ENCODE measurements around the gene DCANP1. TPM values are rescaled to one million over a fixed set of nuclear protein-coding genes. Genes with fewer than 3 reads are reported as not detected.

The DCANP1 gene
- total and polyA plus RNA-seq, 5 donors, result not detected

- H3K27ac ChIP-seq (ENCODE audit: low read length), result no peak overlapping the region
- peak; percentile 16 to 31 for ATAC-seq
- no peaks in the 10 kb centered on the region for H3K27me3 ChIP-seq (ENCODE audit: control insufficient read depth, insufficient read depth)
- DNase-seq, result peak in 1 of 3 donors; percentile 21
- H3K4me1 ChIP-seq (ENCODE audit: control insufficient read depth, insufficient read depth, low read length), result peaks cover 6% of the 10 kb centered on the region
- peak overlapping the region; percentile 38 for H3K4me3 ChIP-seq (ENCODE audit: low read length)
- no peaks in the 10 kb centered on the region for H3K9me3 ChIP-seq (ENCODE audit: control insufficient read depth, low read length)
- 2% methylated on average over 44 of the region's 44 CpGs for WGBS
- intact Hi-C loops (cut with DNase I), result no loop called here
Measured at GRCh38 chr5:135488727-135489465, 41.7 kb upstream of the DCANP1 start.

GRCh38 chr5:135487839-135488514 lies 40.8 kb upstream of the DCANP1 start:
- no peak for DNase-seq
- H3K27me3 ChIP-seq (ENCODE audit: control insufficient read depth, insufficient read depth), result no peaks in the 10 kb centered on the region

GRCh38 chr5:135487037-135487395 lies 39.9 kb upstream of the DCANP1 start:
- DNase-seq, result no peak
- no peak overlapping the region for H3K27ac ChIP-seq (ENCODE audit: low read length)
- no peaks in the 10 kb centered on the region for H3K9me3 ChIP-seq (ENCODE audit: control insufficient read depth, low read length)
- H3K4me1 ChIP-seq (ENCODE audit: control insufficient read depth, insufficient read depth, low read length), result peaks cover 6% of the 10 kb centered on the region
- no peak for ATAC-seq
- intact Hi-C loops (cut with DNase I), result no loop called here
- no peaks in the 10 kb centered on the region for H3K27me3 ChIP-seq (ENCODE audit: control insufficient read depth, insufficient read depth)
- H3K4me3 ChIP-seq (ENCODE audit: low read length), result no peak overlapping the region
- WGBS, result 64% methylated on average over 1 of the region's 1 CpG

More at GRCh38 chr5:135487839-135488514, 40.8 kb upstream of the DCANP1 start:
- Histone ChIP-seq H3K4me3 (ENCODE audit: low read length) (no peak overlapping the region), H3K27ac (ENCODE audit: low read length) (no peak overlapping the region), H3K4me1 (ENCODE audit: control insufficient read depth, insufficient read depth, low read length) (peaks cover 6% of the 10 kb centered on the region), H3K9me3 (ENCODE audit: control insufficient read depth, low read length) (no peaks in the 10 kb centered on the region)
- 25% methylated on average over 11 of the region's 11 CpGs for WGBS
- intact Hi-C loops (cut with DNase I), result no loop called here
- no peak for ATAC-seq

- intact Hi-C loops (cut with DNase I), result no loop called here
Measured at GRCh38 chr5:135486131-135487036, 39.2 kb upstream of the DCANP1 start.

GRCh38 chr5:135484674-135485086 lies 37.5 kb upstream of the DCANP1 start:
- WGBS, result 69% methylated on average over 5 of the region's 5 CpGs
- ATAC-seq (no peak), DNase-seq (no peak)
- no peaks in the 10 kb centered on the region for H3K9me3 ChIP-seq (ENCODE audit: control insufficient read depth, low read length)
- H3K4me3 ChIP-seq (ENCODE audit: low read length), result no peak overlapping the region
- no peak overlapping the region for H3K27ac ChIP-seq (ENCODE audit: low read length)
- intact Hi-C loops (cut with DNase I), result no loop called here
- no peaks in the 10 kb centered on the region for H3K27me3 ChIP-seq (ENCODE audit: control insufficient read depth, insufficient read depth)
- peaks cover 3% of the 10 kb centered on the region for H3K4me1 ChIP-seq (ENCODE audit: control insufficient read depth, insufficient read depth, low read length)

More at GRCh38 chr5:135486131-135487036, 39.2 kb upstream of the DCANP1 start:
- ATAC-seq (no peak), DNase-seq (no peak)
- peaks cover 6% of the 10 kb centered on the region for H3K4me1 ChIP-seq (ENCODE audit: control insufficient read depth, insufficient read depth, low read length)
- H3K27me3 ChIP-seq (ENCODE audit: control insufficient read depth, insufficient read depth), result no peaks in the 10 kb centered on the region
- no peak overlapping the region for H3K27ac ChIP-seq (ENCODE audit: low read length)
- no peaks in the 10 kb centered on the region for H3K9me3 ChIP-seq (ENCODE audit: control insufficient read depth, low read length)
- no peak overlapping the region for H3K4me3 ChIP-seq (ENCODE audit: low read length)
- 61% methylated on average over 13 of the region's 13 CpGs for WGBS

- WGBS, result 86% methylated on average over 1 of the region's 1 CpG
- ATAC-seq (no peak), DNase-seq (no peak)
- no peak overlapping the region for H3K27ac ChIP-seq (ENCODE audit: low read length)
- no peaks in the 10 kb centered on the region for H3K27me3 ChIP-seq (ENCODE audit: control insufficient read depth, insufficient read depth)
- intact Hi-C loops (cut with DNase I), result no loop called here
- no peak overlapping the region for H3K4me3 ChIP-seq (ENCODE audit: low read length)
- H3K9me3 ChIP-seq (ENCODE audit: control insufficient read depth, low read length), result no peaks in the 10 kb centered on the region
- H3K4me1 ChIP-seq (ENCODE audit: control insufficient read depth, insufficient read depth, low read length), result no peaks in the 10 kb centered on the region
Measured at GRCh38 chr5:135483254-135483653, 36.1 kb upstream of the DCANP1 start.

GRCh38 chr5:135482381-135482933 lies 35.3 kb upstream of the DCANP1 start:
- no peaks in the 10 kb centered on the region for H3K9me3 ChIP-seq (ENCODE audit: control insufficient read depth, low read length)
- DNase-seq, result no peak
- no peaks in the 10 kb centered on the region for H3K4me1 ChIP-seq (ENCODE audit: control insufficient read depth, insufficient read depth, low read length)
- no peak overlapping the region for H3K27ac ChIP-seq (ENCODE audit: low read length)
- no peak for ATAC-seq
- H3K4me3 ChIP-seq (ENCODE audit: low read length), result no peak overlapping the region
- 76% methylated on average over 9 of the region's 9 CpGs for WGBS
- no peaks in the 10 kb centered on the region for H3K27me3 ChIP-seq (ENCODE audit: control insufficient read depth, insufficient read depth)
- intact Hi-C loops (cut with DNase I), result no loop called here

GRCh38 chr5:135481909-135482311 lies 34.8 kb upstream of the DCANP1 start:
- H3K27me3 ChIP-seq (ENCODE audit: control insufficient read depth, insufficient read depth), result no peaks in the 10 kb centered on the region
- ATAC-seq (no peak), DNase-seq (no peak)
- no peak overlapping the region for H3K27ac ChIP-seq (ENCODE audit: low read length)
- 95% methylated on average over 4 of the region's 4 CpGs for WGBS
- no peaks in the 10 kb centered on the region for H3K4me1 ChIP-seq (ENCODE audit: control insufficient read depth, insufficient read depth, low read length)
- intact Hi-C loops (cut with DNase I), result no loop called here
- H3K4me3 ChIP-seq (ENCODE audit: low read length), result no peak overlapping the region
- no peaks in the 10 kb centered on the region for H3K9me3 ChIP-seq (ENCODE audit: control insufficient read depth, low read length)

GRCh38 chr5:135481387-135481786 lies 34.2 kb upstream of the DCANP1 start:
- WGBS, result 43% methylated on average over 5 of the region's 5 CpGs
- intact Hi-C loops (cut with DNase I), result no loop called here
- Histone ChIP-seq H3K4me1 (ENCODE audit: control insufficient read depth, insufficient read depth, low read length) (no peaks in the 10 kb centered on the region), H3K27ac (ENCODE audit: low read length) (no peak overlapping the region), H3K4me3 (ENCODE audit: low read length) (no peak overlapping the region), H3K9me3 (ENCODE audit: control insufficient read depth, low read length) (no peaks in the 10 kb centered on the region), H3K27me3 (ENCODE audit: control insufficient read depth, insufficient read depth) (no peaks in the 10 kb centered on the region)
- DNase-seq, result peak in 1 of 3 donors; percentile 74
- peak in 1 of 2 donors; percentile 42 for ATAC-seq

GRCh38 chr5:135480511-135480910 lies 33.4 kb upstream of the DCANP1 start:
- DNase-seq (no peak), ATAC-seq (no peak)
- Histone ChIP-seq H3K27me3 (ENCODE audit: control insufficient read depth, insufficient read depth) (no peaks in the 10 kb centered on the region), H3K9me3 (ENCODE audit: control insufficient read depth, low read length) (no peaks in the 10 kb centered on the region), H3K27ac (ENCODE audit: low read length) (no peak overlapping the region), H3K4me1 (ENCODE audit: control insufficient read depth, insufficient read depth, low read length) (no peaks in the 10 kb centered on the region), H3K4me3 (ENCODE audit: low read length) (no peak overlapping the region)
- intact Hi-C loops (cut with DNase I), result no loop called here
- WGBS, result 79% methylated on average over 5 of the region's 5 CpGs

Data from right cardiac atrium (tissue), 5 donors.